BLaER1 (cell line): ENCODE data around the gene ACAT1.
"Not testable (repeated sequence)": the region's sequence is repeated elsewhere in the genome, so short reads cannot be mapped to it uniquely, and the experiment has no call there.

Experiments
- H3K27ac ChIP-seq: shearing (Covaris generic); formaldehyde crosslinking; 2 replicates; pipeline ENCODE4 v1.8.1; 2022
- H3K27me3 ChIP-seq: shearing (Covaris generic); formaldehyde crosslinking; 2 replicates; pipeline ENCODE4 v1.8.1; 2022
- H3K36me3 ChIP-seq: shearing (Covaris generic); formaldehyde crosslinking; 2 replicates; pipeline ENCODE4 v1.8.1; 2022
- H3K4me1 ChIP-seq: shearing (Covaris generic); formaldehyde crosslinking; 2 replicates; pipeline ENCODE4 v1.8.1; 2022
- H3K4me2 ChIP-seq: shearing (Covaris generic); formaldehyde crosslinking; 2 replicates; pipeline ENCODE4 v1.8.1; 2022
- H3K4me3 ChIP-seq: shearing (Covaris generic); formaldehyde crosslinking; 2 replicates; pipeline ENCODE4 v1.8.1; 2022
- H3K9ac ChIP-seq: shearing (Covaris generic); formaldehyde crosslinking; 2 replicates; pipeline ENCODE4 v1.8.1; 2022
- H3K9me3 ChIP-seq: shearing (Covaris generic); formaldehyde crosslinking; 2 replicates; pipeline ENCODE4 v1.8.1; 2022
- H4K20me1 ChIP-seq: shearing (Covaris generic); formaldehyde crosslinking; 2 replicates; pipeline ENCODE4 v1.8.1; 2022
- Cebpa-rat ChIP-seq: shearing (Covaris generic); IDR thresholded peaks from 2 replicates; pipeline ENCODE4 v1.8.1; 2022

Gene ACAT1

GRCh38 chr11:108142304-108142703 lies 20.9 kb downstream of the ACAT1 start:
- Histone ChIP-seq H3K27ac (no peak overlapping the region), H3K36me3 (peaks cover 98% of the 10 kb centered on the region)

GRCh38 chr11:108144615-108145014 lies 23.2 kb downstream of the ACAT1 start:
- Histone ChIP-seq H3K27me3 (no peaks in the 10 kb centered on the region), H3K27ac (no peak overlapping the region), H3K4me2 (no peak overlapping the region), H4K20me1 (no peaks in the 10 kb centered on the region), H3K36me3 (peaks cover 96% of the 10 kb centered on the region), H3K9ac (no peak overlapping the region), H3K4me1 (no peaks in the 10 kb centered on the region), H3K9me3 (no peaks in the 10 kb centered on the region), H3K4me3 (no peak overlapping the region)
- no peak for TF ChIP-seq Cebpa-rat

More at GRCh38 chr11:108142304-108142703, 20.9 kb downstream of the ACAT1 start:
- Histone ChIP-seq H3K4me1 (no peaks in the 10 kb centered on the region), H4K20me1 (no peaks in the 10 kb centered on the region), H3K9ac (no peak overlapping the region), H3K4me2 (no peak overlapping the region), H3K27me3 (no peaks in the 10 kb centered on the region), H3K9me3 (no peaks in the 10 kb centered on the region), H3K4me3 (no peak overlapping the region)
- TF ChIP-seq Cebpa-rat, result no peak

DNA sequence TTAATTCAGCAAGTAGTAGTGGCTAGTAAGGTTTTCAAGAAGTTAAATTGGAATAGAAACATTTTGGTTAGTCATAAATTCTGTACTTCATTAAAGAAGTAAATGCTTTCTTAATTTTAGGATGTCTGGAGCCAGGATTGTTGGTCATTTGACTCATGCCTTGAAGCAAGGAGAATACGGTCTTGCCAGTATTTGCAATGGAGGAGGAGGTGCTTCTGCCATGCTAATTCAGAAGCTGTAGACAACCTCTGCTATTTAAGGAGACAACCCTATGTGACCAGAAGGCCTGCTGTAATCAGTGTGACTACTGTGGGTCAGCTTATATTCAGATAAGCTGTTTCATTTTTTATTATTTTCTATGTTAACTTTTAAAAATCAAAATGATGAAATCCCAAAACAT lies 25.8 kb downstream of the ACAT1 start:
- Histone ChIP-seq H3K4me2 (no peak overlapping the region), H3K27me3 (no peaks in the 10 kb centered on the region), H3K27ac (no peak overlapping the region), H3K36me3 (peaks cover 99% of the 10 kb centered on the region), H4K20me1 (no peaks in the 10 kb centered on the region), H3K4me1 (no peaks in the 10 kb centered on the region), H3K9me3 (no peaks in the 10 kb centered on the region), H3K9ac (no peak overlapping the region), H3K4me3 (no peak overlapping the region)
- TF ChIP-seq Cebpa-rat, result no peak

DNA sequence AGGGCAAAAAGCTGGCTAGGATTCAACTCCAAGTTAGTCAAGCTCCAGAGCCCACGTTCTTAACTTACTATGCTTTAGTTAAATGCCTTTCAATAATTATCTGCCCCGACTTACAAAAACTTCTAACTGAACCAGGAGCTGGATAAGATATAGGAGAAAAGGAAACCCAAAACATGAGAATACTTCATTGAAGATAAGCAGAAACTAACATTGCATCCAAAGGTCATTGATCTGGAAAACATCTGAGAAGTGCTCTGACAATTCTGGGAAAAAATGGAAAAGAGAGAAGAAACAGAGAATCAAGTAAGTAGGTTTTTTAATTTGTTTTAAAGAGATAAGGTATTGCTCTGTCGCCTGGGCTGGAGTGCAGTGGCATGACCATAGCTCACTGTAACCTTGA lies 27.2 kb downstream of the ACAT1 start:
- Histone ChIP-seq H3K27me3 (no peaks in the 10 kb centered on the region), H3K27ac (no peak overlapping the region), H3K4me2 (no peak overlapping the region), H3K4me3 (no peak overlapping the region), H3K36me3 (peaks cover 92% of the 10 kb centered on the region), H4K20me1 (no peaks in the 10 kb centered on the region), H3K4me1 (no peaks in the 10 kb centered on the region), H3K9me3 (no peaks in the 10 kb centered on the region), H3K9ac (no peak overlapping the region)
- no peak for TF ChIP-seq Cebpa-rat

DNA sequence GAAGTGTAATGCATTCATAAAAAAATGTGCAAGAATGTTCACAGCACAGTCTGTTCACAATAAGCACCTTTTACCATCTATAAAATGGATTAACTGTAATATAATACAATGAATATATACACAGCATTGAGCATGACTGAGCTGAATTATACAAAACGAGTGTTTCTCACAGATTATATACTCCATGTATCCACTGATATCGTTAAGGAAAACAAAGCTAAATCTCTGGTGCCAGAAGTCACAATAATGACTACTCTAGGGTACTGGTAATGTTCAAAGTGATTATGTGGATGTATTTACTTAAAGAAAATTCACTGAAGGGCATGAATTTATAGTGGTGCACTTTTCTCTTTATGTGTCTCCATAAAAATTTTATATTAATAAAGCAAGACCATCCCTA lies 33.2 kb downstream of the ACAT1 start:
- no peak overlapping the region for H3K27ac ChIP-seq
- H3K9ac ChIP-seq, result no peak overlapping the region
- no peaks in the 10 kb centered on the region for H3K27me3 ChIP-seq
- no peaks in the 10 kb centered on the region for H3K9me3 ChIP-seq
- H4K20me1 ChIP-seq, result no peaks in the 10 kb centered on the region
- peaks cover 75% of the 10 kb centered on the region for H3K36me3 ChIP-seq
- TF ChIP-seq Cebpa-rat, result no peak
- no peaks in the 10 kb centered on the region for H3K4me1 ChIP-seq
- H3K4me3 ChIP-seq, result no peak overlapping the region
- H3K4me2 ChIP-seq, result no peak overlapping the region

GRCh38 chr11:108160970-108161566 lies 39.7 kb downstream of the ACAT1 start:
- no peaks in the 10 kb centered on the region for H3K4me1 ChIP-seq
- H3K4me3 ChIP-seq, result no peak overlapping the region
- no peak overlapping the region for H3K9ac ChIP-seq
- H3K27ac ChIP-seq, result no peak overlapping the region
- H3K36me3 ChIP-seq, result peaks cover 87% of the 10 kb centered on the region
- no peaks in the 10 kb centered on the region for H3K9me3 ChIP-seq
- H3K4me2 ChIP-seq, result no peak overlapping the region
- no peaks in the 10 kb centered on the region for H3K27me3 ChIP-seq
- no peaks in the 10 kb centered on the region for H4K20me1 ChIP-seq
- TF ChIP-seq Cebpa-rat, result no peak

- peaks cover 91% of the 10 kb centered on the region for H3K36me3 ChIP-seq
- not testable (repeated sequence) for H3K27ac ChIP-seq, H4K20me1 ChIP-seq, H3K4me1 ChIP-seq, H3K4me2 ChIP-seq, H3K9me3 ChIP-seq, H3K4me3 ChIP-seq, H3K9ac ChIP-seq, H3K27me3 ChIP-seq
These were observed 41.5 kb downstream of the ACAT1 start for GRCh38 chr11:108162878-108163277.

- no peak for TF ChIP-seq Cebpa-rat
- H3K4me1 ChIP-seq, result peaks cover 17% of the 10 kb centered on the region
- peaks cover 91% of the 10 kb centered on the region for H3K36me3 ChIP-seq
- no peak overlapping the region for H3K9ac ChIP-seq
- no peak overlapping the region for H3K27ac ChIP-seq
- H3K9me3 ChIP-seq, result no peaks in the 10 kb centered on the region
- no peak overlapping the region for H3K4me3 ChIP-seq
- H4K20me1 ChIP-seq, result no peaks in the 10 kb centered on the region
- H3K4me2 ChIP-seq, result peak overlapping the region; percentile 13; the same call in 1 of the 2 replicates
- H3K27me3 ChIP-seq, result no peaks in the 10 kb centered on the region
These were observed 46.3 kb downstream of the ACAT1 start for GRCh38 chr11:108167624-108168023.

- H3K27me3 ChIP-seq, result no peaks in the 10 kb centered on the region
- no peak overlapping the region for H3K9ac ChIP-seq
- no peak for TF ChIP-seq Cebpa-rat
- no peaks in the 10 kb centered on the region for H3K9me3 ChIP-seq
- no peak overlapping the region for H3K27ac ChIP-seq
- H3K4me1 ChIP-seq, result peaks cover 25% of the 10 kb centered on the region
- H3K36me3 ChIP-seq, result peaks cover 88% of the 10 kb centered on the region
- no peak overlapping the region for H3K4me3 ChIP-seq
- H3K4me2 ChIP-seq, result no peak overlapping the region
- H4K20me1 ChIP-seq, result no peaks in the 10 kb centered on the region
These were observed 48.8 kb downstream of the ACAT1 start for GRCh38 chr11:108170184-108170583.

GRCh38 chr11:108177570-108177969 lies 56.2 kb downstream of the ACAT1 start:
- no peak overlapping the region for H3K27ac ChIP-seq
- TF ChIP-seq Cebpa-rat, result no peak
- peaks cover 93% of the 10 kb centered on the region for H3K36me3 ChIP-seq
- H3K4me2 ChIP-seq, result no peak overlapping the region
- H3K27me3 ChIP-seq, result no peaks in the 10 kb centered on the region
- 0 out of 2 replicates have a peak, but pooled peaks cover 8% of the 10 kb centered on the region for H3K4me1 ChIP-seq
- H4K20me1 ChIP-seq, result no peaks in the 10 kb centered on the region
- no peak overlapping the region for H3K4me3 ChIP-seq
- H3K9me3 ChIP-seq, result no peaks in the 10 kb centered on the region
- no peak overlapping the region for H3K9ac ChIP-seq

DNA sequence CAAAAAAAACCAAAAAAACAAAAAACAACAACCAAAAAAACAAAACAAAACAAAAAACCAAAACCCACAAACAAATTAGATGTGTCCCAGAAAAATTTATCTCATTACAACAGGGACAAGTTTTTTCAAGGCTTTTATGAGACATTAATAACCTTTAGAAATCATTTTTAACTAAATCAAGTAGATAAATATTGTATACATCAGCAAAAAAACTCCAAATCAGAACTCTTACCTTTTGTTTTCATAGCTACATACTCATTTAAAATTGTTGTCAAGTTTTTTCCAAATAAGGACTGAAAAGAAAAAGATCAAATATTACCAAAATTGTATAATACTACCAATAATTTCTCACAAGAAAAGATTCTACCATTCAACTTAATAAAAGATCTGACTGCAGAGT lies 72.4 kb downstream of the ACAT1 start:
- H3K9me3 ChIP-seq, result no peaks in the 10 kb centered on the region
- H3K36me3 ChIP-seq, result peaks cover 89% of the 10 kb centered on the region

More for the DNA sequence above, 72.4 kb downstream of the ACAT1 start:
- no peak overlapping the region for H3K9ac ChIP-seq
- no peaks in the 10 kb centered on the region for H3K27me3 ChIP-seq
- H3K4me1 ChIP-seq, result no peaks in the 10 kb centered on the region
- TF ChIP-seq Cebpa-rat, result no peak
- H4K20me1 ChIP-seq, result peaks cover 31% of the 10 kb centered on the region
- H3K4me3 ChIP-seq, result no peak overlapping the region
- H3K27ac ChIP-seq, result no peak overlapping the region
- no peak overlapping the region for H3K4me2 ChIP-seq
